Uterus (tissue), 4 donors: Measurements from ENCODE around the gene POLQ. TPM values are rescaled to one million over a fixed set of nuclear protein-coding genes. Genes with fewer than 3 reads are reported as not detected.
"Not testable (repeated sequence)": the region's sequence is repeated elsewhere in the genome, so short reads cannot be mapped to it uniquely, and the experiment has no call there.

Source experiments
- DNase-seq, 2 donors: peaks; one replicate each; pipeline ENCODE4 v3.0.0-alpha.2; 2019 to 2020
- H3K27ac ChIP-seq, 2 donors: fragments of 200-600 bp; sonication (generic); 1 replicate in 1 of 2; 2 replicates in 1 of 2; pipeline ENCODE4 v1.5.1; 2016 to 2018
- H3K27me3 ChIP-seq, 2 donors: fragments of 200-600 bp; sonication (generic); one replicate each; pipeline ENCODE4 v1.5.1; 2018 to 2019; ENCODE audit warnings: control low read depth in 1 of 2
- H3K36me3 ChIP-seq, 2 donors: fragments of 200-600 bp; sonication (generic); one replicate each; pipeline ENCODE4 v1.5.1; 2019; ENCODE audit warnings: control low read depth in 1 of 2
- H3K4me1 ChIP-seq, 2 donors: fragments of 200-600 bp; sonication (generic); one replicate each; pipeline ENCODE4 v1.5.1; 2018 to 2019; ENCODE audit warnings: control low read depth in 1 of 2
- H3K4me3 ChIP-seq, 2 donors: fragments of 200-600 bp; sonication (generic); 1 replicate in 1 of 2; 2 replicates in 1 of 2; pipeline ENCODE4 v1.5.1; 2018 to 2019; ENCODE audit warnings: mild to moderate bottlenecking in 1 of 2
- H3K9me3 ChIP-seq, 2 donors: fragments of 200-600 bp; sonication (generic); one replicate each; pipeline ENCODE4 v1.5.1; 2019; ENCODE audit warnings: control low read depth in 1 of 2
- CTCF ChIP-seq, 4 experiments: fragments of 200-600 bp in 2 of 4; fragments of 450-650 bp in 2 of 4; sonication (generic) in 2 of 4; IDR thresholded peaks; one replicate each; pipeline ENCODE4 v1.5.1; 2016 to 2019; ENCODE audit warnings: antibody characterized with exemption in 4 of 4, mild to moderate bottlenecking in 2 of 4, moderate library complexity in 1 of 4
- POLR2A ChIP-seq, 2 donors: fragments of 450-650 bp; IDR thresholded peaks; one replicate each; pipeline ENCODE4 v1.6.1; 2016; ENCODE audit warnings: antibody characterized with exemption in 2 of 2, mild to moderate bottlenecking in 1 of 2, moderate library complexity in 1 of 2
- intact Hi-C: fragments of 100-400 bp; cut with DNase I; formaldehyde crosslinking; loops from one replicate; pipeline ENCODE4 v1.15.1; 2023; ENCODE audit warnings: low total_unique reads
- total RNA-seq, 4 donors: library from RNA; depleted of rRNA in 3 of 4; stranded (reverse); fragments of >200 nt in 3 of 4; gene quantifications; one replicate each; pipeline versions ENCODE4 v1.1.0 to v1.2.4, GENCODE V29; 2014 to 2023
- donor health status: DM: yes; HTN: yes; CAD: no.

The POLQ gene
- total RNA-seq, 4 donors from 2014 or later, result 0.26 to 5.8 (median 0.58) TPM; not detected in 1

GRCh38 chr3:121463745-121464144 lies 82.0 kb downstream of the POLQ start:
- no peaks in the 10 kb centered on the region for H3K4me1 ChIP-seq
- intact Hi-C loops, result no loop called here
- TF ChIP-seq CTCF (IDR thresholded peaks at IDR 0.05), result no peak
- TF ChIP-seq POLR2A (IDR thresholded peaks at IDR 0.05), result no peak
- H3K36me3 ChIP-seq, result no peaks in the 10 kb centered on the region
- no peak overlapping the region for H3K27ac ChIP-seq
- no peak overlapping the region for H3K4me3 ChIP-seq
- H3K9me3 ChIP-seq, result no peaks in the 10 kb centered on the region
- no peak for DNase-seq
- no peaks in the 10 kb centered on the region for H3K27me3 ChIP-seq

- no peak overlapping the region for H3K4me3 ChIP-seq
- no peaks in the 10 kb centered on the region for H3K4me1 ChIP-seq
- intact Hi-C loops, result no loop called here
- H3K9me3 ChIP-seq, result no peaks in the 10 kb centered on the region
- TF ChIP-seq POLR2A (IDR thresholded peaks at IDR 0.05) (no peak), CTCF (IDR thresholded peaks at IDR 0.05) (no peak)
- no peak for DNase-seq
- no peaks in the 10 kb centered on the region for H3K27me3 ChIP-seq
- H3K36me3 ChIP-seq, result no peaks in the 10 kb centered on the region
- no peak overlapping the region for H3K27ac ChIP-seq
Observed at GRCh38 chr3:121462565-121462964, 83.2 kb downstream of the POLQ start.

- DNase-seq, H3K36me3 ChIP-seq, H3K27ac ChIP-seq, H3K4me3 ChIP-seq, H3K4me1 ChIP-seq, intact Hi-C loops, H3K27me3 ChIP-seq, H3K9me3 ChIP-seq: not testable (repeated sequence)
Observed at GRCh38 chr3:121451752-121452151, 94.0 kb downstream of the POLQ start.

GRCh38 chr3:121443456-121443855 lies 102.3 kb downstream of the POLQ start:
- Histone ChIP-seq H3K4me1 (no peaks in the 10 kb centered on the region), H3K27me3 (no peaks in the 10 kb centered on the region), H3K9me3 (no peaks in the 10 kb centered on the region), H3K36me3 (no peaks in the 10 kb centered on the region), H3K4me3 (no peak overlapping the region), H3K27ac (no peak overlapping the region)
- intact Hi-C loops, result no loop called here
- DNase-seq, result no peak
- no peak for TF ChIP-seq POLR2A (IDR thresholded peaks at IDR 0.05)
- no peak for TF ChIP-seq CTCF (IDR thresholded peaks at IDR 0.05)

GRCh38 chr3:121436641-121437040 lies 109.1 kb downstream of the POLQ start:
- Histone ChIP-seq H3K9me3 (no peaks in the 10 kb centered on the region), H3K4me1 (no peaks in the 10 kb centered on the region), H3K4me3 (no peak overlapping the region), H3K36me3 (no peaks in the 10 kb centered on the region), H3K27me3 (no peaks in the 10 kb centered on the region), H3K27ac (no peak overlapping the region)
- DNase-seq, result no peak
- no peak for TF ChIP-seq CTCF (IDR thresholded peaks at IDR 0.05)
- no peak for TF ChIP-seq POLR2A (IDR thresholded peaks at IDR 0.05)
- intact Hi-C loops, result no loop called here

- Histone ChIP-seq H3K36me3 (no peaks in the 10 kb centered on the region), H3K4me1 (no peaks in the 10 kb centered on the region), H3K27ac (no peak overlapping the region), H3K27me3 (no peaks in the 10 kb centered on the region), H3K9me3 (no peaks in the 10 kb centered on the region), H3K4me3 (no peak overlapping the region)
- no peak for DNase-seq
- TF ChIP-seq CTCF (IDR thresholded peaks at IDR 0.05) (no peak), POLR2A (IDR thresholded peaks at IDR 0.05) (no peak)
- intact Hi-C loops, result no loop called here
Observed at GRCh38 chr3:121436074-121436473, 109.7 kb downstream of the POLQ start.
